ENCODE data around the gene EPN1. TPM values are rescaled to one million over a fixed set of nuclear protein-coding genes. Genes with fewer than 3 reads are reported as not detected.
A peak's percentile ranks its signal among the peaks of the same experiment; 100 is the strongest.

EPN1 gene
- total and polyA plus RNA-seq, 2 experiments from 2014 or later, result 48.8 to 82.2 TPM

DNA sequence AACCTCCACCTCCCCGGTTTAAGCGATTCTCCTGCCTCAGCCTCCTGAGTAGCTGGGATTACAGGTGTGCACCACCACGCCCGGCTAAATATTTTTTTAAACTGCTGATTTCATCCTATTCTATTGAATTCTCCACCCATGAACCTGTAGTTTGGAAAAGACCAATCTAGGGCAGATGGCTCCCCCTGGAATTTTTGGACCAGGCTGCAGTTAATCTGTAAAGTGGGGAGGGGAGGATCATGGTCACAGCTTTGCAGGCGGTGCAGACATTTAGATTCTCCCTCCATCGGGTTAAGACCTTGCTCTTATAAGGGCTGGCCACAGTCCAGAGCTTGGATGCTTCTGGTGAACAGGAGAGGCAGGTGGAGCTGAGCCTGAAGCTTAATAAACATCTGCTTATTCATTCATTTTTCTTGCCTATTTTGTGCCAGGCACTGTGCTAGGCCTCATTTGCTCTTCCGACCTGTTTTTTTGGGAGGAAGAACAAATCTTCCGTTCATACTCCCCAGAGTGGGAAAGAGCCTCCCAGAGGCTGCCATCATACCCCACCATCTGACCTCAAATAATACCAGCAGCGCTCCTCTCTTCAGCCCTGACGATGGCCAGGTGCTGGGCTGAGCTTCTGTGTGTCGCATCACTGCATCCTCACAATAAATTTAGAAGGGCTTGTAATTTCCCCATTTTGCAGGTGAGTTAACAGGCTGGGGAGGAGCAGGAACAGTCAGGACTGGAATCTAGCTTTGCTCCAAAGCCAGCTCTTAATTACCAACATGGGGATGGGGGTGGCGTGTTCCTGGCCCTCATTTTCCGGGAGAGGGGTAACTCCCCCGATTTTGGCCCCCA is 27.9 kb upstream of the EPN1 start:
- WGBS, 2 experiments (ENCODE audit: low coverage in 1 of 2, low lambda C conversion rate in 2 of 2, missing lambda C conversion rate in 2 of 2), result 42 to 44% methylated on average over 14 of the region's 14 CpGs
- peaks cover 16% of the 10 kb centered on the region for H3K4me1 ChIP-seq (ENCODE audit: insufficient read depth)
- H3K4me3 ChIP-seq, result peak overlapping the region; percentile 73
- peak overlapping the region; percentile 82 for H3K9ac ChIP-seq
- no peaks in the 10 kb centered on the region for H3K9me2 ChIP-seq (ENCODE audit: insufficient read depth)
- H3K27me3 ChIP-seq (replicated peaks; ENCODE audit: insufficient read depth), result no peaks in the 10 kb centered on the region
- no peaks in the 10 kb centered on the region for H3K9me3 ChIP-seq (ENCODE audit: low read depth)
- peak overlapping the region; percentile 75 for H2AFZ ChIP-seq
- in situ Hi-C loops (cut with MboI), result loop anchor here (25.0 kb wide), 1 partner anchor 510 kb away; the partner anchor contains the start of gene TNNT1
- TF ChIP-seq EZH2phosphoT487 (IDR thresholded peaks at IDR 0.05; ENCODE audit: insufficient read depth, low read depth) (no peak), EZH2 (IDR thresholded peaks at IDR 0.05; ENCODE audit: insufficient read depth, poor library complexity, severe bottlenecking) (no peak)
- no peak overlapping the region; the same call in 1 of the 2 replicates for H3K27ac ChIP-seq
- H3K79me2 ChIP-seq (ENCODE audit: insufficient read depth), result peaks cover 39% of the 10 kb centered on the region
- peak; percentile 9 for DNase-seq
- peaks cover 10% of the 10 kb centered on the region; the same call in 1 of the 2 replicates for H3K36me3 ChIP-seq (ENCODE audit: low read depth)
- H4K20me1 ChIP-seq (ENCODE audit: insufficient read depth), result no peaks in the 10 kb centered on the region
- 0 out of 2 replicates have a peak, but pooled peaks cover 4% of the 10 kb centered on the region for H3F3A ChIP-seq (ENCODE audit: insufficient read depth)
- H3K4me2 ChIP-seq (ENCODE audit: unreplicated experiment), result peak overlapping the region; percentile 77

GRCh38 chr19:55647732-55648584 is 27.1 kb upstream of the EPN1 start, which contains the start of gene CCDC106:
Gene CCDC106 (plus strand): TSS chr19:55648212. CDS start chr19:55649047, 835 bp downstream.
- H3K79me2 ChIP-seq (ENCODE audit: insufficient read depth), result peaks cover 39% of the 10 kb centered on the region
- no peaks in the 10 kb centered on the region for H3K9me2 ChIP-seq (ENCODE audit: insufficient read depth)
- 0 out of 2 replicates have a peak, but pooled peaks cover 4% of the 10 kb centered on the region for H3F3A ChIP-seq (ENCODE audit: insufficient read depth)
- H4K20me1 ChIP-seq (ENCODE audit: insufficient read depth), result no peaks in the 10 kb centered on the region
- no peaks in the 10 kb centered on the region for H3K9me3 ChIP-seq (ENCODE audit: low read depth)
- H3K4me1 ChIP-seq (ENCODE audit: insufficient read depth), result peaks cover 15% of the 10 kb centered on the region
- no peaks in the 10 kb centered on the region for H3K27me3 ChIP-seq (replicated peaks; ENCODE audit: insufficient read depth)
- no peak for TF ChIP-seq EZH2phosphoT487 (IDR thresholded peaks at IDR 0.05; ENCODE audit: insufficient read depth, low read depth)
- TF ChIP-seq EZH2 (IDR thresholded peaks at IDR 0.05; ENCODE audit: insufficient read depth, poor library complexity, severe bottlenecking), result no peak
- H3K4me2 ChIP-seq (ENCODE audit: unreplicated experiment), result peak within 1 kb of the TSS; percentile 77
- peak within 1 kb of the TSS; percentile 82 for H3K9ac ChIP-seq
- 1 to 2% methylated on average over 62 of the region's 87 CpGs for WGBS, 2 experiments (ENCODE audit: low coverage in 1 of 2, low lambda C conversion rate in 2 of 2, missing lambda C conversion rate in 2 of 2)
- peak within 1 kb of the TSS; percentile 73 for H3K4me3 ChIP-seq
- peak; percentile 75 for DNase-seq
- peak within 1 kb of the TSS; percentile 75 for H2AFZ ChIP-seq
- in situ Hi-C loops (cut with MboI), result loop anchor here (25.0 kb wide), 1 partner anchor 511 kb away; the partner anchor contains the start of gene TNNT1
- H3K36me3 ChIP-seq (ENCODE audit: low read depth), result peaks cover 10% of the 10 kb centered on the region; the same call in 1 of the 2 replicates
- no peak within 1 kb of the TSS; the same call in 1 of the 2 replicates for H3K27ac ChIP-seq

DNA sequence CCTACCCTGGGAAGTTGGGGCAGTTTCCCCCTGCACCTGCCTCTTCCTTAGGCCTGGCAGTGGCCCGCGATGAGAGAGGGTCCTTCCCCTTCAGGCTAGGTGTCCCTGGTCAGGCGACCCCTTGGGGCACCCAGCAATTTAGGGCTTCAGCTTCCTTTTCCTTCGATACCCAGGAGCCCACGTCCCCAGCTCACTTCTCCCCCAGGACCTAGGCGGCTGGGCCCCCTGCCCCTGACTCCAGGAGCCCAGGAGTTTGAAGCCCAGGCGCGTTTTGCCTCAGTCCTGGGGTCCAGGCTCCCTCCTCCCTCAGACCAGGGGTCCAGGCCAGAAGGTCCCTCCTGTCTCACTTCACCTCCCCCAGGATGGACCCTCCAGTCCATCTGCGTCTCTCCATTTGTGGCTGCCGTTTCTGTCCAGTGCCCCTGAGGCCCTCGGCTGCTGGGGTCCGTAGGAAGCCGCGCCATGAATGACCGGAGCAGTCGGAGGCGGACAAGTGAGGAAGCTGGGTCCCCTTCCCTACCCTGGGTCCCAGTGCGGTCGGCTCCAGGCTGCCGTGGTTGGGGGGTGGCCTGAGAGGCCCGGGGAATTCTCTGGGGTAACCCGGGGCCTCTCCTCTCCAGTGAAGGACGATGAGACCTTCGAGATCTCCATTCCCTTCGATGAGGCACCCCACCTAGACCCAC is 26.3 kb upstream of the EPN1 start:
- no peak for TF ChIP-seq EZH2phosphoT487 (IDR thresholded peaks at IDR 0.05; ENCODE audit: insufficient read depth, low read depth)
- no peak for TF ChIP-seq EZH2 (IDR thresholded peaks at IDR 0.05; ENCODE audit: insufficient read depth, poor library complexity, severe bottlenecking)
- Histone ChIP-seq H3K4me1 (ENCODE audit: insufficient read depth) (peaks cover 12% of the 10 kb centered on the region), H3K27ac (no peak overlapping the region), H3K27me3 (replicated peaks; ENCODE audit: insufficient read depth) (no peaks in the 10 kb centered on the region), H3K9me3 (ENCODE audit: low read depth) (no peaks in the 10 kb centered on the region), H4K20me1 (ENCODE audit: insufficient read depth) (no peaks in the 10 kb centered on the region), H3K36me3 (ENCODE audit: low read depth) (peaks cover 10% of the 10 kb centered on the region; the same call in 1 of the 2 replicates), H3K4me3 (peak overlapping the region; percentile 73), H2AFZ (peak overlapping the region; percentile 75), H3K79me2 (ENCODE audit: insufficient read depth) (peaks cover 39% of the 10 kb centered on the region), H3F3A (ENCODE audit: insufficient read depth) (0 out of 2 replicates have a peak, but pooled peaks cover 4% of the 10 kb centered on the region), H3K9ac (peak overlapping the region; percentile 82), H3K4me2 (ENCODE audit: unreplicated experiment) (peak overlapping the region; percentile 77), H3K9me2 (ENCODE audit: insufficient read depth) (no peaks in the 10 kb centered on the region)
- in situ Hi-C loops (cut with MboI), result loop anchor here (25.0 kb wide), 1 partner anchor 511 kb away; the partner anchor contains the start of gene TNNT1
- WGBS, 2 experiments (ENCODE audit: low coverage in 1 of 2, low lambda C conversion rate in 2 of 2, missing lambda C conversion rate in 2 of 2), result 49 to 56% methylated on average over 25 of the region's 25 CpGs
- DNase-seq, result peak; percentile 11

Measured in GM23248 (cell line).